WERI-Rb-1 (cell line): Measurements from ENCODE around the gene PNMA8C.
"Not testable (repeated sequence)": the region's sequence is repeated elsewhere in the genome, so short reads cannot be mapped to it uniquely, and the experiment has no call there.

Source experiments
- DNase-seq: peaks from one replicate; pipeline ENCODE4 v3.0.0-alpha.2; 2020
- H3K27ac ChIP-seq: fragments of 250-450 bp; sonication (Bioruptor Pico); 2 replicates; pipeline ENCODE4 v1.5.1; 2020; ENCODE audit warnings: mild to moderate bottlenecking, moderate library complexity
- H3K27me3 ChIP-seq: fragments of 250-450 bp; sonication (Bioruptor Pico); 2 replicates; pipeline ENCODE4 v1.5.1; 2021; ENCODE audit warnings: mild to moderate bottlenecking, low read depth, moderate library complexity; ENCODE audit not compliant: insufficient read depth, severe bottlenecking
- H3K36me3 ChIP-seq: fragments of 250-450 bp; sonication (Bioruptor Pico); 2 replicates; pipeline ENCODE4 v1.5.1; 2020; ENCODE audit warnings: mild to moderate bottlenecking, moderate library complexity
- H3K4me3 ChIP-seq: 2 replicates; pipeline ENCODE4 v1.5.1; 2011; ENCODE audit warnings: low read depth, mild to moderate bottlenecking, control low read depth, low read length
- H3K9me3 ChIP-seq: fragments of 250-450 bp; sonication (Bioruptor Pico); 2 replicates; pipeline ENCODE4 v1.5.1; 2021; ENCODE audit warnings: mild to moderate bottlenecking, moderate library complexity; ENCODE audit not compliant: severe bottlenecking
- TF ChIP-seq, protein P1 (sequence below): IDR thresholded peaks from 2 replicates; pipeline ENCODE4 v1.5.1; 2011; ENCODE audit warnings: low read depth, mild to moderate bottlenecking, control low read depth, inconsistent platforms, low read length

Gene PNMA8C

GRCh38 chr19:46376241-46377153 is 52.2 kb downstream of the PNMA8C start:
- peaks cover 75% of the 10 kb centered on the region for H3K36me3 ChIP-seq
- DNase-seq: no peak
- H3K4me3 ChIP-seq: no peak overlapping the region
- no peaks in the 10 kb centered on the region for H3K9me3 ChIP-seq
- H3K27ac ChIP-seq: no peak overlapping the region
- TF ChIP-seq, protein P1, sequence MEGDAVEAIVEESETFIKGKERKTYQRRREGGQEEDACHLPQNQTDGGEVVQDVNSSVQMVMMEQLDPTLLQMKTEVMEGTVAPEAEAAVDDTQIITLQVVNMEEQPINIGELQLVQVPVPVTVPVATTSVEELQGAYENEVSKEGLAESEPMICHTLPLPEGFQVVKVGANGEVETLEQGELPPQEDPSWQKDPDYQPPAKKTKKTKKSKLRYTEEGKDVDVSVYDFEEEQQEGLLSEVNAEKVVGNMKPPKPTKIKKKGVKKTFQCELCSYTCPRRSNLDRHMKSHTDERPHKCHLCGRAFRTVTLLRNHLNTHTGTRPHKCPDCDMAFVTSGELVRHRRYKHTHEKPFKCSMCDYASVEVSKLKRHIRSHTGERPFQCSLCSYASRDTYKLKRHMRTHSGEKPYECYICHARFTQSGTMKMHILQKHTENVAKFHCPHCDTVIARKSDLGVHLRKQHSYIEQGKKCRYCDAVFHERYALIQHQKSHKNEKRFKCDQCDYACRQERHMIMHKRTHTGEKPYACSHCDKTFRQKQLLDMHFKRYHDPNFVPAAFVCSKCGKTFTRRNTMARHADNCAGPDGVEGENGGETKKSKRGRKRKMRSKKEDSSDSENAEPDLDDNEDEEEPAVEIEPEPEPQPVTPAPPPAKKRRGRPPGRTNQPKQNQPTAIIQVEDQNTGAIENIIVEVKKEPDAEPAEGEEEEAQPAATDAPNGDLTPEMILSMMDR: no peak
- no peaks in the 10 kb centered on the region for H3K27me3 ChIP-seq

GRCh38 chr19:46375476-46376067 is 53.2 kb downstream of the PNMA8C start:
- peaks cover 74% of the 10 kb centered on the region for H3K36me3 ChIP-seq
- not testable (repeated sequence) for H3K9me3 ChIP-seq, H3K27ac ChIP-seq, H3K27me3 ChIP-seq, DNase-seq, H3K4me3 ChIP-seq
